Lower leg skin (tissue), 4 donors: ENCODE data around the gene CIZ1. TPM values are rescaled to one million over a fixed set of nuclear protein-coding genes. Genes with fewer than 3 reads are reported as not detected.

Experiments
- DNase-seq, 2 donors: peaks; one replicate each; pipeline ENCODE4 v3.0.0-alpha.2; 2019; ENCODE audit warnings: low spot score in 2 of 2
- H3K4me3 ChIP-seq: fragments of 200-600 bp; sonication (generic); 2 replicates; pipeline ENCODE4 v1.5.1; 2017; ENCODE audit warnings: mild to moderate bottlenecking, low read depth; ENCODE audit not compliant: poor library complexity, severe bottlenecking
- POLR2A ChIP-seq, 2 donors: fragments of 450-650 bp; IDR thresholded peaks; one replicate each; pipeline ENCODE4 v1.6.1; 2016 to 2017; ENCODE audit warnings: antibody characterized with exemption in 2 of 2, mild to moderate bottlenecking in 1 of 2, moderate library complexity in 1 of 2
- WGBS, 2 donors: methylation state at CpG; one replicate each; pipeline ENCODE4 v1.1.5; 2018; 5-methylcytosine and 5-hydroxymethylcytosine counted together
- intact Hi-C: fragments of 100-400 bp; cut with DNase I; formaldehyde crosslinking; loops from one replicate; pipeline ENCODE4 v1.15.0; 2023; ENCODE audit warnings: low total_unique reads
- total RNA-seq, 4 donors: library from RNA; depleted of rRNA; stranded (reverse); fragments of >200 nt; gene quantifications; one replicate each; pipeline ENCODE4 v1.1.0, GENCODE V29; 2016
- TF ChIP-seq, protein P1 (sequence below), 3 donors: fragments of 450-650 bp; IDR thresholded peaks; one replicate each; pipeline ENCODE4 v1.5.1; 2016; ENCODE audit warnings: antibody characterized with exemption in 3 of 3, mild to moderate bottlenecking in 3 of 3, moderate library complexity in 2 of 3

Gene CIZ1
- total RNA-seq, 4 donors from 2014 or later = 71.6 to 135 (median 83.9) TPM

GRCh38 chr9:128116104-128117083 is 75.0 kb downstream of the CIZ1 start:
- 87 to 89% methylated on average over 16 of the region's 16 CpGs for WGBS, 2 donors

More at GRCh38 chr9:128116104-128117083, 75.0 kb downstream of the CIZ1 start:
- DNase-seq = peak in 1 of 2 donors; percentile 85
- TF ChIP-seq, protein P1, sequence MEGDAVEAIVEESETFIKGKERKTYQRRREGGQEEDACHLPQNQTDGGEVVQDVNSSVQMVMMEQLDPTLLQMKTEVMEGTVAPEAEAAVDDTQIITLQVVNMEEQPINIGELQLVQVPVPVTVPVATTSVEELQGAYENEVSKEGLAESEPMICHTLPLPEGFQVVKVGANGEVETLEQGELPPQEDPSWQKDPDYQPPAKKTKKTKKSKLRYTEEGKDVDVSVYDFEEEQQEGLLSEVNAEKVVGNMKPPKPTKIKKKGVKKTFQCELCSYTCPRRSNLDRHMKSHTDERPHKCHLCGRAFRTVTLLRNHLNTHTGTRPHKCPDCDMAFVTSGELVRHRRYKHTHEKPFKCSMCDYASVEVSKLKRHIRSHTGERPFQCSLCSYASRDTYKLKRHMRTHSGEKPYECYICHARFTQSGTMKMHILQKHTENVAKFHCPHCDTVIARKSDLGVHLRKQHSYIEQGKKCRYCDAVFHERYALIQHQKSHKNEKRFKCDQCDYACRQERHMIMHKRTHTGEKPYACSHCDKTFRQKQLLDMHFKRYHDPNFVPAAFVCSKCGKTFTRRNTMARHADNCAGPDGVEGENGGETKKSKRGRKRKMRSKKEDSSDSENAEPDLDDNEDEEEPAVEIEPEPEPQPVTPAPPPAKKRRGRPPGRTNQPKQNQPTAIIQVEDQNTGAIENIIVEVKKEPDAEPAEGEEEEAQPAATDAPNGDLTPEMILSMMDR (IDR thresholded peaks at IDR 0.05) = no peak
- no peak for TF ChIP-seq POLR2A (IDR thresholded peaks at IDR 0.05)
- no peak overlapping the region for H3K4me3 ChIP-seq
- intact Hi-C loops = loop anchor here (5.0 kb wide), 1 partner anchor 169 kb away; no protein-coding TSS in a partner anchor

Other genes with a start within 250 kb of the CIZ1 start
- 10 to 100 TPM; 33.0 to 81.3 (median 48.9) TPM for gene EEIG1, start 210.6 kb downstream of the CIZ1 start, total RNA-seq
- 10 to 100 TPM in 1 of 4 donors, 1 to 10 TPM in 3; 8.6 to 10.8 (median 9.6) TPM for gene NAIF1, start 124.3 kb downstream of the CIZ1 start, total RNA-seq
- gene SLC25A25, start 123.3 kb downstream of the CIZ1 start, total RNA-seq = 10 to 100 TPM; 26.4 to 40.3 (median 32.0) TPM
- 10 to 100 TPM; 32.6 to 66.5 (median 56.3) TPM for gene PTGES2, start 63.8 kb downstream of the CIZ1 start, total RNA-seq
- gene LCN2, start 42.1 kb downstream of the CIZ1 start, total RNA-seq = 10 to 100 TPM in 2 of 4 donors, 1 to 10 TPM in 2; 3.7 to 33.8 (median 19.1) TPM
- 100 to 1,000 TPM; 288 to 606 (median 392) TPM for gene BBLN, start 31.3 kb downstream of the CIZ1 start, total RNA-seq
- gene DNM1, start 11.8 kb upstream of the CIZ1 start, total RNA-seq = 10 to 100 TPM in 1 of 4 donors, 1 to 10 TPM in 3; 6.9 to 11.4 (median 9.0) TPM
- 100 to 1,000 TPM in 3 of 4 donors, 10 to 100 TPM in 1; 81.8 to 123 (median 116) TPM for gene GOLGA2, start 84.4 kb upstream of the CIZ1 start, total RNA-seq
- 10 to 100 TPM; 12.3 to 31.1 (median 24.8) TPM for gene SWI5, start 84.7 kb upstream of the CIZ1 start, total RNA-seq
- gene TRUB2, start 130.9 kb upstream of the CIZ1 start, total RNA-seq = 10 to 100 TPM; 10.8 to 13.9 (median 11.5) TPM
- 100 to 1,000 TPM in 2 of 4 donors, 10 to 100 TPM in 2; 80.4 to 120 (median 99.4) TPM for gene COQ4, start 131.3 kb upstream of the CIZ1 start, total RNA-seq
- 100 to 1,000 TPM in 1 of 4 donors, 10 to 100 TPM in 3; 64.7 to 105 (median 73.3) TPM for gene SLC27A4, start 149.0 kb upstream of the CIZ1 start, total RNA-seq
- 10 to 100 TPM; 24.3 to 37.7 (median 31.1) TPM for gene URM1, start 179.8 kb upstream of the CIZ1 start, total RNA-seq
- 10 to 100 TPM in 1 of 4 donors, 1 to 10 TPM in 3; 5.6 to 21.3 (median 7.3) TPM for gene CERCAM, start 229.3 kb upstream of the CIZ1 start, total RNA-seq